Peyer's patch (tissue), 4 donors: ENCODE measurements around the gene TCIRG1.

Source experiments
- CTCF ChIP-seq, 6 experiments: fragments of 450-650 bp in 4 of 6; fragments of 200-600 bp in 2 of 6; sonication (generic) in 1 of 6; IDR thresholded peaks; one replicate each; pipeline ENCODE4 v1.5.1; 2017 to 2019; ENCODE audit warnings: antibody characterized with exemption in 6 of 6, mild to moderate bottlenecking in 3 of 6, moderate library complexity in 1 of 6
- POLR2A ChIP-seq, 2 donors: fragments of 450-650 bp; IDR thresholded peaks; one replicate each; pipeline ENCODE4 v1.5.1; 2017; ENCODE audit warnings: antibody characterized with exemption in 2 of 2, mild to moderate bottlenecking in 2 of 2, moderate library complexity in 2 of 2

GRCh38 chr11:68032003-68032402 is 6.8 kb upstream of the TCIRG1 start:
- TF ChIP-seq CTCF (IDR thresholded peaks at IDR 0.05) (no peak), POLR2A (IDR thresholded peaks at IDR 0.05) (no peak)
